Uterus (tissue), 4 donors: ENCODE measurements around the gene MAPRE2. TPM values are rescaled to one million over a fixed set of nuclear protein-coding genes. Genes with fewer than 3 reads are reported as not detected.

Experiments used
- DNase-seq, 2 donors: peaks; one replicate each; pipeline ENCODE4 v3.0.0-alpha.2; 2019 to 2020
- H3K27ac ChIP-seq, 2 donors: fragments of 200-600 bp; sonication (generic); 1 replicate in 1 of 2; 2 replicates in 1 of 2; pipeline ENCODE4 v1.5.1; 2016 to 2018
- H3K27me3 ChIP-seq, 2 donors: fragments of 200-600 bp; sonication (generic); one replicate each; pipeline ENCODE4 v1.5.1; 2018 to 2019; ENCODE audit warnings: control low read depth in 1 of 2
- H3K36me3 ChIP-seq, 2 donors: fragments of 200-600 bp; sonication (generic); one replicate each; pipeline ENCODE4 v1.5.1; 2019; ENCODE audit warnings: control low read depth in 1 of 2
- H3K4me1 ChIP-seq, 2 donors: fragments of 200-600 bp; sonication (generic); one replicate each; pipeline ENCODE4 v1.5.1; 2018 to 2019; ENCODE audit warnings: control low read depth in 1 of 2
- H3K4me3 ChIP-seq, 2 donors: fragments of 200-600 bp; sonication (generic); 1 replicate in 1 of 2; 2 replicates in 1 of 2; pipeline ENCODE4 v1.5.1; 2018 to 2019; ENCODE audit warnings: mild to moderate bottlenecking in 1 of 2
- H3K9me3 ChIP-seq, 2 donors: fragments of 200-600 bp; sonication (generic); one replicate each; pipeline ENCODE4 v1.5.1; 2019; ENCODE audit warnings: control low read depth in 1 of 2
- POLR2A ChIP-seq, 2 donors: fragments of 450-650 bp; IDR thresholded peaks; one replicate each; pipeline ENCODE4 v1.6.1; 2016; ENCODE audit warnings: antibody characterized with exemption in 2 of 2, mild to moderate bottlenecking in 1 of 2, moderate library complexity in 1 of 2
- intact Hi-C: fragments of 100-400 bp; cut with DNase I; formaldehyde crosslinking; loops from one replicate; pipeline ENCODE4 v1.15.1; 2023; ENCODE audit warnings: low total_unique reads
- small RNA-seq: library from RNA; depleted of rRNA; stranded (forward); fragments of <200 nt; gene quantifications from one replicate; pipeline ENCODE3, GENCODE V24; 2016
- total RNA-seq, 4 donors: library from RNA; depleted of rRNA in 3 of 4; stranded (reverse); fragments of >200 nt in 3 of 4; gene quantifications; one replicate each; pipeline versions ENCODE4 v1.1.0 to v1.2.4, GENCODE V29; 2014 to 2023
- TF ChIP-seq, protein P1 (sequence below), 4 experiments: fragments of 200-600 bp in 2 of 4; fragments of 450-650 bp in 2 of 4; sonication (generic) in 2 of 4; IDR thresholded peaks; one replicate each; pipeline ENCODE4 v1.5.1; 2016 to 2019; ENCODE audit warnings: antibody characterized with exemption in 4 of 4, mild to moderate bottlenecking in 2 of 4, moderate library complexity in 1 of 4
- donor health status: DM: yes; HTN: yes; CAD: no.

Gene MAPRE2
- total RNA-seq, 4 donors from 2014 or later = 7.4 to 29.8 (median 21.7) TPM

DNA sequence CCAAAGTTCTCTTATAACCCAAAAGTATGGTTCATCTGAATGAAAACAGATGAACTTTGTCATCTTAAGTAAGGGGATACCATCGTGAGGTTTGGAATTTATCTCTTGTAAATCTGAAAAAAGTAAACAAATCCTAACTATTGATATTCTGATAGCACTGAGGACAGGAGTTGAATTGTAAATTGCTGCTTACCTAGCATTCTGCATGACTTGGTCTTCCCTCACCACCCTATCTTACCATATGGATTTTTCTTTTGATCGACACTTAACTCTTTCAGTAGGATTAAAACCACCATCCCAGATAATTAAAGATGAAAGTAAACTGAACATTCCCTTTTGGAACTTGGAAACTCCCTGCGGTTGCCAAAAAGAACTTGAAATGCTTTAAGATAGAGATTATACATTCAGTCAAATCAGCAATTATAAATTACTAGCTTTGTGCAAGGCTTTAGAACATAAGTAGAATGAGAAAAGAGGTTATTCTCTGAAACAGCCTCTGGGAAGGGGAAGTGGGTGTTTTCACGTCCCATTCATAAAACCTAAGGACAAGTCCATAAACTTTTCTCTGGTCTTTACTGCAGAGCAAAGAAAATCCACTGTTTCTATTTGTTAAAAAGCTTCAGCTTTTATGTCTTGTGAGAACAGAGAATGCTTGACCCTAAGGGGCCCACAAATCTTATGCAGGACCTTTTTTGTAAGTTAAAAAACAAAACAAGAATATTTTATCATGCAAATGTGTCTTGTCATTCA, 149.9 kb downstream of the MAPRE2 start:
- Histone ChIP-seq H3K4me1 (no peaks in the 10 kb centered on the region), H3K27ac (no peak overlapping the region), H3K36me3 (no peaks in the 10 kb centered on the region), H3K27me3 (no peaks in the 10 kb centered on the region), H3K4me3 (no peak overlapping the region), H3K9me3 (no peaks in the 10 kb centered on the region)
- intact Hi-C loops = no loop called here
- DNase-seq = no peak
- TF ChIP-seq, protein P1, sequence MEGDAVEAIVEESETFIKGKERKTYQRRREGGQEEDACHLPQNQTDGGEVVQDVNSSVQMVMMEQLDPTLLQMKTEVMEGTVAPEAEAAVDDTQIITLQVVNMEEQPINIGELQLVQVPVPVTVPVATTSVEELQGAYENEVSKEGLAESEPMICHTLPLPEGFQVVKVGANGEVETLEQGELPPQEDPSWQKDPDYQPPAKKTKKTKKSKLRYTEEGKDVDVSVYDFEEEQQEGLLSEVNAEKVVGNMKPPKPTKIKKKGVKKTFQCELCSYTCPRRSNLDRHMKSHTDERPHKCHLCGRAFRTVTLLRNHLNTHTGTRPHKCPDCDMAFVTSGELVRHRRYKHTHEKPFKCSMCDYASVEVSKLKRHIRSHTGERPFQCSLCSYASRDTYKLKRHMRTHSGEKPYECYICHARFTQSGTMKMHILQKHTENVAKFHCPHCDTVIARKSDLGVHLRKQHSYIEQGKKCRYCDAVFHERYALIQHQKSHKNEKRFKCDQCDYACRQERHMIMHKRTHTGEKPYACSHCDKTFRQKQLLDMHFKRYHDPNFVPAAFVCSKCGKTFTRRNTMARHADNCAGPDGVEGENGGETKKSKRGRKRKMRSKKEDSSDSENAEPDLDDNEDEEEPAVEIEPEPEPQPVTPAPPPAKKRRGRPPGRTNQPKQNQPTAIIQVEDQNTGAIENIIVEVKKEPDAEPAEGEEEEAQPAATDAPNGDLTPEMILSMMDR (IDR thresholded peaks at IDR 0.05) = no peak
- no peak for TF ChIP-seq POLR2A (IDR thresholded peaks at IDR 0.05)

DNA sequence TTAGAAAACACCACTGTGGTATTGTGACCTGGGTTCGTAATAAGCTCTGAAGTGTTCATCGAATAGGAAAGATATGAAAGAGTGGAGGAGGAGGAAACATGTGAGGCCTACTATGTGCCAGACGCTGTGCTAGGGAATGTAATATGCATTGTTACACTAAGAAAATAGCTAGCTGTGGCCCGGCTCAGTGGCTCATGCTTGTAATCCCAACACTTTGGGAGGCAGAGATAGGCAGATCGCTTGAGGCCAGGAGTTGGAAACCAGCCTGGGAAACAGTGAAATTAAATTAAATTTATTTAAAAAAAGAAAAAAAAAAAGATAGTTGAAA, 150.4 kb downstream of the MAPRE2 start:
- Histone ChIP-seq H3K36me3 (no peaks in the 10 kb centered on the region), H3K4me3 (no peak overlapping the region), H3K4me1 (no peaks in the 10 kb centered on the region), H3K9me3 (no peaks in the 10 kb centered on the region), H3K27ac (no peak overlapping the region), H3K27me3 (no peaks in the 10 kb centered on the region)
- DNase-seq = no peak
- intact Hi-C loops = no loop called here
- TF ChIP-seq POLR2A (IDR thresholded peaks at IDR 0.05) = no peak
- TF ChIP-seq, protein P1 (IDR thresholded peaks at IDR 0.05) = no peak

DNA sequence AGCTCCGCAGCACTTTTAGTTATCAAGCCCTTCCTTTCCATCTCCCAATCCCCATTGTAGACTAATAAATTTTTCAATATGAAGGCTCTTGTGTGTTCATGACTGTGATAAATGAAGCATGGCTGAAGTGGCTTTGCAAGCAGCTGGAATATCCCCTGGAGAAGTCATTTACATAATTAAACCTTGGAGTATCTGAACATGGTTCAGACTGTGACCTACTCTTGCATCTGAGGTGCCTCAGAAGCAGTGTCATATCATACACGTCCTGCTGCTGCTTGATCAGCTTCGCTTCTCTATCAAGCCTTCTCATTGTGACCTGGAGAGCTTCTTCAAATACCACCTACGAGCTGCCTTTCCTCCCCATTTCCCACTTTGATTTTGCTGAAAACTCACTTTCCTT, 151.2 kb downstream of the MAPRE2 start:
- H3K9me3 ChIP-seq = no peaks in the 10 kb centered on the region
- H3K4me1 ChIP-seq = no peaks in the 10 kb centered on the region
- no peak overlapping the region for H3K4me3 ChIP-seq
- no peak for DNase-seq
- no peaks in the 10 kb centered on the region for H3K36me3 ChIP-seq
- no peak overlapping the region for H3K27ac ChIP-seq
- intact Hi-C loops = no loop called here
- TF ChIP-seq, protein P1 (IDR thresholded peaks at IDR 0.05) = no peak
- no peak for TF ChIP-seq POLR2A (IDR thresholded peaks at IDR 0.05)
- no peaks in the 10 kb centered on the region for H3K27me3 ChIP-seq

Small RNA genes within 50 kb of the gene (small RNA-seq; reads per million reads assigned to genes)
- not detected for gene AC015967.2

Other genes starting within 250 kb of the MAPRE2 start
- 10 to 100 TPM in 3 of 4 donors, 1 to 10 TPM in 1; 6.1 to 69.5 (median 31.7) TPM for gene ZNF397, start 199.6 kb downstream of the MAPRE2 start, total RNA-seq
- gene ZSCAN30, start 248.8 kb downstream of the MAPRE2 start, total RNA-seq = 10 to 100 TPM in 3 of 4 donors, 1 to 10 TPM in 1; 5.0 to 40.3 (median 17.8) TPM